ENCODE data around the gene FKBP5.
A peak's percentile ranks its signal among the peaks of the same experiment; 100 is the strongest.
"Not testable (repeated sequence)": the region's sequence is repeated elsewhere in the genome, so short reads cannot be mapped to it uniquely, and the experiment has no call there.

The FKBP5 gene

GRCh38 chr6:35675871-35676459 is 12.8 kb downstream of the FKBP5 start:
- DNase-seq, result no peak
- in situ Hi-C loops (cut with HindIII; ENCODE audit: low pct_ligation_motif_present, low pct_unique_long_range_greater_than_20kb, low sequenced_read_pairs), result no loop called here

- no peak for DNase-seq
Observed at GRCh38 chr6:35674594-35674993, 14.1 kb downstream of the FKBP5 start.

GRCh38 chr6:35673755-35674154 is 15.0 kb downstream of the FKBP5 start:
- no peak for DNase-seq
- in situ Hi-C loops (cut with HindIII; ENCODE audit: low pct_ligation_motif_present, low pct_unique_long_range_greater_than_20kb, low sequenced_read_pairs), result no loop called here

More at GRCh38 chr6:35674594-35674993, 14.1 kb downstream of the FKBP5 start:
- in situ Hi-C loops (cut with HindIII; ENCODE audit: low pct_ligation_motif_present, low pct_unique_long_range_greater_than_20kb, low sequenced_read_pairs), result no loop called here

GRCh38 chr6:35673284-35673666 is 15.4 kb downstream of the FKBP5 start:
- in situ Hi-C loops (cut with HindIII; ENCODE audit: low pct_ligation_motif_present, low pct_unique_long_range_greater_than_20kb, low sequenced_read_pairs), result not testable (repeated sequence)

GRCh38 chr6:35670453-35670852 is 18.3 kb downstream of the FKBP5 start:
- DNase-seq; in situ Hi-C loops (cut with HindIII; ENCODE audit: low pct_ligation_motif_present, low pct_unique_long_range_greater_than_20kb, low sequenced_read_pairs): not testable (repeated sequence)

More at GRCh38 chr6:35673284-35673666, 15.4 kb downstream of the FKBP5 start:
- DNase-seq, result not testable (repeated sequence)

- in situ Hi-C loops (cut with HindIII; ENCODE audit: low pct_ligation_motif_present, low pct_unique_long_range_greater_than_20kb, low sequenced_read_pairs), result no loop called here
- DNase-seq, result peak; percentile 48
Observed at GRCh38 chr6:35669451-35670045, 19.2 kb downstream of the FKBP5 start.

- DNase-seq, result peak; percentile 12
- in situ Hi-C loops (cut with HindIII; ENCODE audit: low pct_ligation_motif_present, low pct_unique_long_range_greater_than_20kb, low sequenced_read_pairs), result no loop called here
Observed at GRCh38 chr6:35668744-35669450, 19.8 kb downstream of the FKBP5 start.

- in situ Hi-C loops (cut with HindIII; ENCODE audit: low pct_ligation_motif_present, low pct_unique_long_range_greater_than_20kb, low sequenced_read_pairs), result no loop called here
Observed at GRCh38 chr6:35668096-35668495, 20.6 kb downstream of the FKBP5 start.

GRCh38 chr6:35665573-35665972 is 23.1 kb downstream of the FKBP5 start:
- no peak for DNase-seq
- in situ Hi-C loops (cut with HindIII; ENCODE audit: low pct_ligation_motif_present, low pct_unique_long_range_greater_than_20kb, low sequenced_read_pairs), result no loop called here

More at GRCh38 chr6:35668096-35668495, 20.6 kb downstream of the FKBP5 start:
- DNase-seq, result no peak

GRCh38 chr6:35664945-35665344 is 23.8 kb downstream of the FKBP5 start:
- DNase-seq, result no peak
- in situ Hi-C loops (cut with HindIII; ENCODE audit: low pct_ligation_motif_present, low pct_unique_long_range_greater_than_20kb, low sequenced_read_pairs), result no loop called here

GRCh38 chr6:35663447-35664235 is 25.1 kb downstream of the FKBP5 start:
- in situ Hi-C loops (cut with HindIII; ENCODE audit: low pct_ligation_motif_present, low pct_unique_long_range_greater_than_20kb, low sequenced_read_pairs), result no loop called here

GRCh38 chr6:35662999-35663398 is 25.7 kb downstream of the FKBP5 start:
- DNase-seq, result no peak
- in situ Hi-C loops (cut with HindIII; ENCODE audit: low pct_ligation_motif_present, low pct_unique_long_range_greater_than_20kb, low sequenced_read_pairs), result no loop called here

More at GRCh38 chr6:35663447-35664235, 25.1 kb downstream of the FKBP5 start:
- DNase-seq, result peak; percentile 61

GRCh38 chr6:35654883-35655282 is 33.8 kb downstream of the FKBP5 start:
- in situ Hi-C loops (cut with HindIII; ENCODE audit: low pct_ligation_motif_present, low pct_unique_long_range_greater_than_20kb, low sequenced_read_pairs), result no loop called here

GRCh38 chr6:35651244-35651643 is 37.5 kb downstream of the FKBP5 start:
- in situ Hi-C loops (cut with HindIII; ENCODE audit: low pct_ligation_motif_present, low pct_unique_long_range_greater_than_20kb, low sequenced_read_pairs), result no loop called here
- DNase-seq, result no peak

More at GRCh38 chr6:35654883-35655282, 33.8 kb downstream of the FKBP5 start:
- no peak for DNase-seq

- DNase-seq, result no peak
- in situ Hi-C loops (cut with HindIII; ENCODE audit: low pct_ligation_motif_present, low pct_unique_long_range_greater_than_20kb, low sequenced_read_pairs), result no loop called here
Observed at GRCh38 chr6:35650015-35650414, 38.7 kb downstream of the FKBP5 start.

- DNase-seq, result no peak
- in situ Hi-C loops (cut with HindIII; ENCODE audit: low pct_ligation_motif_present, low pct_unique_long_range_greater_than_20kb, low sequenced_read_pairs), result no loop called here
Observed at GRCh38 chr6:35648203-35648602, 40.5 kb downstream of the FKBP5 start.

- DNase-seq, result no peak
- in situ Hi-C loops (cut with HindIII; ENCODE audit: low pct_ligation_motif_present, low pct_unique_long_range_greater_than_20kb, low sequenced_read_pairs), result no loop called here
Observed at GRCh38 chr6:35647400-35647799, 41.3 kb downstream of the FKBP5 start.

- in situ Hi-C loops (cut with HindIII; ENCODE audit: low pct_ligation_motif_present, low pct_unique_long_range_greater_than_20kb, low sequenced_read_pairs), result no loop called here
- no peak for DNase-seq
Observed at GRCh38 chr6:35643162-35643535, 45.6 kb downstream of the FKBP5 start.
